Measurements from ENCODE around the gene MBNL2.

- TF ChIP-seq CTCF (conservative IDR thresholded peaks at IDR 0.05; ENCODE audit: low read depth in 2 of 2) (no peak), POLR2AphosphoS5 (IDR thresholded peaks at IDR 0.05; ENCODE audit: low read depth) (no peak), EZH2phosphoT487 (IDR thresholded peaks at IDR 0.05; ENCODE audit: unreplicated experiment) (no peak), JUNB (IDR thresholded peaks at IDR 0.05; ENCODE audit: unreplicated experiment) (no peak), EZH2 (IDR thresholded peaks at IDR 0.05; ENCODE audit: low read depth, unreplicated experiment) (no peak), CREB1 (CRISPR knock-in tag; IDR thresholded peaks at IDR 0.05; ENCODE audit: low read depth) (no peak), ETS1 (IDR thresholded peaks at IDR 0.05) (no peak)
- TF ChIP-seq, protein P1, sequence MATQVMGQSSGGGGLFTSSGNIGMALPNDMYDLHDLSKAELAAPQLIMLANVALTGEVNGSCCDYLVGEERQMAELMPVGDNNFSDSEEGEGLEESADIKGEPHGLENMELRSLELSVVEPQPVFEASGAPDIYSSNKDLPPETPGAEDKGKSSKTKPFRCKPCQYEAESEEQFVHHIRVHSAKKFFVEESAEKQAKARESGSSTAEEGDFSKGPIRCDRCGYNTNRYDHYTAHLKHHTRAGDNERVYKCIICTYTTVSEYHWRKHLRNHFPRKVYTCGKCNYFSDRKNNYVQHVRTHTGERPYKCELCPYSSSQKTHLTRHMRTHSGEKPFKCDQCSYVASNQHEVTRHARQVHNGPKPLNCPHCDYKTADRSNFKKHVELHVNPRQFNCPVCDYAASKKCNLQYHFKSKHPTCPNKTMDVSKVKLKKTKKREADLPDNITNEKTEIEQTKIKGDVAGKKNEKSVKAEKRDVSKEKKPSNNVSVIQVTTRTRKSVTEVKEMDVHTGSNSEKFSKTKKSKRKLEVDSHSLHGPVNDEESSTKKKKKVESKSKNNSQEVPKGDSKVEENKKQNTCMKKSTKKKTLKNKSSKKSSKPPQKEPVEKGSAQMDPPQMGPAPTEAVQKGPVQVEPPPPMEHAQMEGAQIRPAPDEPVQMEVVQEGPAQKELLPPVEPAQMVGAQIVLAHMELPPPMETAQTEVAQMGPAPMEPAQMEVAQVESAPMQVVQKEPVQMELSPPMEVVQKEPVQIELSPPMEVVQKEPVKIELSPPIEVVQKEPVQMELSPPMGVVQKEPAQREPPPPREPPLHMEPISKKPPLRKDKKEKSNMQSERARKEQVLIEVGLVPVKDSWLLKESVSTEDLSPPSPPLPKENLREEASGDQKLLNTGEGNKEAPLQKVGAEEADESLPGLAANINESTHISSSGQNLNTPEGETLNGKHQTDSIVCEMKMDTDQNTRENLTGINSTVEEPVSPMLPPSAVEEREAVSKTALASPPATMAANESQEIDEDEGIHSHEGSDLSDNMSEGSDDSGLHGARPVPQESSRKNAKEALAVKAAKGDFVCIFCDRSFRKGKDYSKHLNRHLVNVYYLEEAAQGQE (IDR thresholded peaks at IDR 0.05; ENCODE audit: unreplicated experiment), result no peak
Observed at GRCh38 chr13:97245011-97245410, 22.9 kb downstream of the MBNL2 start.
